T-helper 17 cell (primary cell): ENCODE data around the gene CUBN. TPM values are rescaled to one million over a fixed set of nuclear protein-coding genes. Genes with fewer than 3 reads are reported as not detected.
"Not testable (repeated sequence)": the region's sequence is repeated elsewhere in the genome, so short reads cannot be mapped to it uniquely, and the experiment has no call there.

ENCODE experiments used
- ATAC-seq: fragments of 150-1000 bp; cut with Tn5 transposase; 2 replicates; pipeline ENCODE4 v1.10.0; 2021; ENCODE audit warnings: mild to moderate bottlenecking, moderate library complexity
- DNase-seq, 3 donors: peaks; one replicate each; pipeline versions ENCODE4 v3.0.0 to v3.0.0-alpha.2; 2020 to 2021
- H3K9me3 ChIP-seq: one replicate; pipeline ENCODE4 v1.7.0; 2013; ENCODE audit warnings: low read length, mild to moderate bottlenecking; ENCODE audit not compliant: control insufficient read depth, poor library complexity, severe bottlenecking
- H3K27ac Mint-ChIP-seq: one replicate; pipeline ENCODE4 v1.8.0; 2022; ENCODE audit warnings: mild to moderate bottlenecking, moderate library complexity, mixed read lengths
- H3K27me3 Mint-ChIP-seq: one replicate; pipeline ENCODE4 v1.8.0; 2022; ENCODE audit warnings: mixed read lengths
- H3K36me3 Mint-ChIP-seq: one replicate; pipeline ENCODE4 v1.8.0; 2022; ENCODE audit warnings: low read depth, mixed read lengths
- H3K4me1 Mint-ChIP-seq: one replicate; pipeline ENCODE4 v1.8.0; 2022; ENCODE audit warnings: mild to moderate bottlenecking, mixed read lengths
- H3K4me3 Mint-ChIP-seq: one replicate; pipeline ENCODE4 v1.8.0; 2022; ENCODE audit warnings: mild to moderate bottlenecking, moderate library complexity, mixed read lengths
- total RNA-seq, 4 donors: library from RNA in 2 of 4; stranded (reverse) in 2 of 4; gene quantifications; one replicate each; pipeline ENCODE4 v1.2.3 and lab custom pipeline; 2022 to 2026

CUBN gene
- total RNA-seq, 2 donors from 2014 or later: 3.1 to 5.3 TPM

DNA sequence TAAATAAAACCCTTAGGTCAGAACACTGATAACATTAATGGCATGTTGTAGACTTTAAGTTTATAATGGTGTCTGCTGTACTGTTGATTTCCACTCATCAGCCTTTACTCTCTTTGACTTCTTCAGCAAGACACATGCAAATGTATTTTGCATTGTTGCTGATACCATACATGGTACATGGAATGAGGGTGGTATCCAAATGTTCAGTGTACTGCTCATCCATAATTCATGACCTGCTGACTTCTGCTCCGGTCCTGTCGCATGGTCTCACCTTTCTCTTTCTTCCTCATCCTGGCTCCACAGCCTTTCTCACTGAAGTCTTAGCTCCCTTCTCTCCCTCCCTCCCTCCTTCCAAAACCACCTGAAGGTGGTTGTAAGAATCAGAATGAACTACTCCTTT lies 4.7 kb upstream of the CUBN start:
- H3K9me3 ChIP-seq: no peaks in the 10 kb centered on the region
- ATAC-seq (no peak), DNase-seq (no peak)
- H3K4me3 Mint-ChIP-seq: no peak overlapping the region
- no peaks in the 10 kb centered on the region for H3K36me3 Mint-ChIP-seq
- H3K4me1 Mint-ChIP-seq: peaks cover 4% of the 10 kb centered on the region
- peaks cover 12% of the 10 kb centered on the region for H3K27me3 Mint-ChIP-seq
- H3K27ac Mint-ChIP-seq: no peak overlapping the region

DNA sequence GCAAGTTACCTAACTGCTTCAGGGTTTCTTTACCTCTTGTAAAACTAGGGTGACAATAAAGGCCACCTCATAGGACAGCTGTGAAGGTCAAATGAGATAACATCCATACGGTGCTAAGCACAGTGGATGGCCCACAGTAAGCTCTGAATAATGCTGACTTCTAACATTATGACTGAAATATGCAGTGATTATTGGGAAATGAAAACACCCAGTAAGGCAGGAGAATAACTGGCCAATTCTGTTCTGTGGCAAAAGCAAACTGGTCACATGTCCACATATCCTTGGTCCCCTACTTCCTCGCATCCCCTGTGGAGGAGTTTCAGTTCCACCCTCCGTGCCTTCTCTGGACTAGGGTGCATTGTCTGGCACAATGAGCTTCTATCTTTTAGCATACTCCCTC lies 1.4 kb downstream of the CUBN start:
- H3K4me1 Mint-ChIP-seq: peaks cover 6% of the 10 kb centered on the region
- H3K27ac Mint-ChIP-seq: peak overlapping the region; percentile 79
- ATAC-seq: no peak
- H3K9me3 ChIP-seq: no peaks in the 10 kb centered on the region
- no peaks in the 10 kb centered on the region for H3K36me3 Mint-ChIP-seq
- no peak for DNase-seq
- H3K4me3 Mint-ChIP-seq: no peak overlapping the region
- H3K27me3 Mint-ChIP-seq: peaks cover 8% of the 10 kb centered on the region

DNA sequence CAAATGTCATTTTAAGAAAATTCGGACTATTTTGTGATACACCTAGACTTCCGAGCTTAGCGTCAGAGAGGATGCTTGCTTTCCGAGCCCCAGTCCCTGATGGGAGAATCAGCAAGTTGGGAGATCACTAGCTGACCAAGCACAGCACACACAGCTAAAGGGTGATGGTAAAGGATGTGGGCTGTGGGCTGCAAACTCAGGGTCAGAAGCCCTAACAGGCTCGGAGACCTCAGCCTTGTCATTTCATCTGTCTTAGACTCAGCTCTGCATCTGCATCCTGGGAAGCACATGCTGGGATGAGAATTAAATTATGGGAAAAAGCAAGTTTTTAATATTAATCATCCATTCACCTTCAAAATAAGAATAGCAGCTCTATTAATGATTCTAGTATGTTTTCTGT lies 3.3 kb downstream of the CUBN start:
- H3K9me3 ChIP-seq: no peaks in the 10 kb centered on the region
- no peak for ATAC-seq
- no peak for DNase-seq
- Mint-ChIP-seq H3K27ac (peak overlapping the region; percentile 79), H3K27me3 (no peaks in the 10 kb centered on the region), H3K36me3 (peaks cover 2% of the 10 kb centered on the region), H3K4me1 (peaks cover 6% of the 10 kb centered on the region), H3K4me3 (no peak overlapping the region)

DNA sequence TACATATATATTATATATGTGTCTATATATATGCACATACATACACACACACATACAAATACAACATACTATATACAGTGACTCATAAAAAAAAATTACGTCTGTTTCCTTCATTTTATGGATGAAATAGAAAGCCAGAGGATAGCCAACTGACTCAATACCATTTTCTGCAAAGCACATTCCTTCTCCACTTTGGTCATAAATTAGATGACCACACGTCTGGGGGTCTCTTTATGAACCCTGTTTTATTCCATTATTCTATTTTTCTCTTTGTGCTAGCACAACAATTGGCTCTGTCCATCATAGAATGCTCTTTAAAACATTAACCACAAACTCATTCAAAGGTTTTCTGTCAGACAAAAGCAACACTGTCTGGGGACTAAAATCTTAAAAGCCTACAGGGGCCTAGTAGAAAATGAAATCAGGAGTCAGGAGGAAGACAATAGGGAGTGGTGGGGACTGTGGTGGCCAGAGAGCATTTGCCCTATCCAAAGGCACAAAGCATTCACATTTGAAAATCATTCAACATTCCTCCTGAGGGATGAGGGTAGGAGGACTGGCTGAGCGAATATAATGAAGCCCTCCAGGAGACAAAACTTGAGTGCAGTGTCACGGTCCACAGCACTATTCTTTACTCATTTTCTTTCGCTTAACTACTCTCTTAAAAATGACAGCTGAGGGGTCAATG lies 4.3 kb downstream of the CUBN start:
- Mint-ChIP-seq H3K4me1 (peaks cover 6% of the 10 kb centered on the region), H3K36me3 (peaks cover 6% of the 10 kb centered on the region), H3K27ac (peak overlapping the region; percentile 10), H3K4me3 (no peak overlapping the region), H3K27me3 (no peaks in the 10 kb centered on the region)
- no peaks in the 10 kb centered on the region for H3K9me3 ChIP-seq
- no peak for DNase-seq
- ATAC-seq: no peak

DNA sequence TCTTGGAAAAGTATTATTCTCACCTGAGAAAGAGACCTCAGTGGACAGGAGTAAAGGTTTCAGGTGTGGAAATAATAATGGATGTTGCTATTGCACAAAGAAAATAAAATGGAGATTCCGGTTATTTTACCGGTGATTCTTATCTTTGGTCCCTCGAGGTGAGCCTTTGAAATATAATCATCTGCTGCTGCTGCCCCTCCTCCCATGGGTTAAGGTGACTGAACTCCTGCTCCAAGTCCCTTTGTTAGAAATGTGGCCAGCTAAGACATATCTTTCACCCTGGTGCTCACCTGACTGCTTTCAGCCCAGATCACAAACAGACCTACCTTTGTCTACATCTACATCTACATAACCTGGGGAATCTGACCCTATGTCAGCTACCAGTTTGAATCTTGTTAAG lies 5.7 kb downstream of the CUBN start:
- no peak for ATAC-seq
- no peak overlapping the region for H3K4me3 Mint-ChIP-seq

DNA sequence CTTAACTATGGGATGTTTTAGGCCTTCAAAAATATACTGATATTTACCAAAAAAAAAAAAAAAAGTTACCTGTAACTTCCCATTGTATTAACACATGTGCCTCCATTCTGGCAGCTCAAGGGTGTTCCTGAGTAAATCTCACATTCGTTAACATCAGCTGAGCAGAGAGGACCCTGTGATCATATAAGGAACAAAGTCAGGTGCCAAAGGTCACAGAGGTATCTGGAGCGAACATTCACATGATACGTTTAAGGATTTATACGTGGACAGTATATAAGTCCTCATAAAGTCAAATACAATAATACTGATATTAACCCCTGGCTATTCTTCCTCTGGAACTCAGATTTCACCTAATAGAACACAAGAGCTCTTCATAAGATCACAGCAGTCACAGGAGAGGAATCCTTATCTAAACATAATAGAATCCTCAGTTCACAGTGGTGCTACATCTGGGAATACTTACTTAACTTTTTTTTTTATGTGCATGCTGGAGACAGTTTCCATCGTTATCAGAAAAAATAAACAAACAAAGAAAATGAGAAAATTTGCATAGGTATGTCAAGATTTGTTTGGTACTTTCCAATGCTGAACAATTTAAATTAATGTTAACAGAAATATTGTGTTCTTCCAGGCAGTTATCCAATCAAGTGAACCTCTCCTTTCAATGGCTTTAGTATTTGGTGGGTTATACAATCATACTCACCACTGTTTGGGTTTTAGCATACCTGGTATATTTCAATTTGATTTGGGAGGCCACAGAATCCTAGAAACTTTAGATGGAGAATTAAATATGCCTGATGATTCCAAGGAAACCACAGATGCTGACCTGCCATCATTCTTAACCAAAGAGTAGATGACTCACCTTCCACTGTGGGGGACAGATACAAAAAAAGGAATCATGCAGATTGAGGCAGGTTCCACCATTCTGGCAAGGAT lies 6.6 kb downstream of the CUBN start:
- H3K4me3 Mint-ChIP-seq: no peak overlapping the region
- DNase-seq (no peak), ATAC-seq (no peak)
- H3K36me3 Mint-ChIP-seq: peaks cover 6% of the 10 kb centered on the region
- peaks cover 9% of the 10 kb centered on the region for H3K4me1 Mint-ChIP-seq
- peak overlapping the region; percentile 14 for H3K27ac Mint-ChIP-seq
- H3K9me3 ChIP-seq: no peaks in the 10 kb centered on the region
- no peaks in the 10 kb centered on the region for H3K27me3 Mint-ChIP-seq

More for the DNA sequence above, 5.7 kb downstream of the CUBN start:
- Mint-ChIP-seq H3K4me1 (peaks cover 9% of the 10 kb centered on the region), H3K27ac (peak overlapping the region; percentile 51), H3K36me3 (peaks cover 6% of the 10 kb centered on the region), H3K27me3 (no peaks in the 10 kb centered on the region)
- no peaks in the 10 kb centered on the region for H3K9me3 ChIP-seq
- DNase-seq: no peak

DNA sequence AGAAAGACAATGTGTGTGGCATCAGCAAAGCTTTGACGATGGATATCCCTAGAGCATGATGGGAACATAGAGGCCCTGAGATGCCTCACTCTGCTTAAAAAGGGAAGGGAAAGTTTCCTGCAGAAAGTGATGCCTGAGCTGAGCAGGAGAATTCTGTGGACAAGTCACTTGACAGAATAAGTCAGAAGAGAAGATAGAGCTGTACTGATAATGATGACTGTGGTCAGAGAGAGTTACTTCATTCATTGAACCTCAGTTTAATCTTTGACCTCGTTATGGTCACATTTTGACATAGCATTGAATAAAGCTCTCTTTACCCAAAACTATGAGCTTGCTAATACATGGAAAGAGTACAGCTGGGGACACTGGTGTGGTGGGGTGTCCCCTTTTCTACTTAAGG lies 7.6 kb downstream of the CUBN start:
- H3K36me3 Mint-ChIP-seq: peaks cover 6% of the 10 kb centered on the region
- DNase-seq (no peak), ATAC-seq (no peak)
- peak overlapping the region; percentile 14 for H3K27ac Mint-ChIP-seq
- H3K4me3 Mint-ChIP-seq: no peak overlapping the region
- H3K4me1 Mint-ChIP-seq: peaks cover 8% of the 10 kb centered on the region
- H3K9me3 ChIP-seq: no peaks in the 10 kb centered on the region
- no peaks in the 10 kb centered on the region for H3K27me3 Mint-ChIP-seq

DNA sequence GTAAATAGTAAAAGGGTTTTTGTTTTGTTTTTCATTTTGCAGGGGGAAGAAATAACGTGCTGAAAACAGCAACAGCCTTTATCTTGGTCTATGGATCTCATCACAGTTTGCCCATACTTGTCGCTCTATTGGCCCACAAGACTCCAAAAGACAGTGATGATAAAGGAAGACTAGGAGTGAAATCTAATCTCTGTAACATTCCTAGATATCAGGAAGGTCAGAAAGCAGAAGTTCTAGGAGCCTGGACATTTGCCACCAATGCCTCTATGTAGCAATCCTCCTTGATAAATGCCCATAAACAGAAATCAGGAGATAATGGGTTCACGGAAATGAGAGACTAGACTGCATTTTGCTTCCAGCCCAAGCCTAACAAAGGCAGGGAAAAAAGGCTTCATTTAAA lies 8.9 kb downstream of the CUBN start:
- peaks cover 9% of the 10 kb centered on the region for H3K36me3 Mint-ChIP-seq
- no peaks in the 10 kb centered on the region for H3K9me3 ChIP-seq
- no peaks in the 10 kb centered on the region for H3K27me3 Mint-ChIP-seq
- peaks cover 2% of the 10 kb centered on the region for H3K4me1 Mint-ChIP-seq
- peak overlapping the region; percentile 6 for H3K27ac Mint-ChIP-seq
- no peak for DNase-seq
- no peak for ATAC-seq
- no peak overlapping the region for H3K4me3 Mint-ChIP-seq

DNA sequence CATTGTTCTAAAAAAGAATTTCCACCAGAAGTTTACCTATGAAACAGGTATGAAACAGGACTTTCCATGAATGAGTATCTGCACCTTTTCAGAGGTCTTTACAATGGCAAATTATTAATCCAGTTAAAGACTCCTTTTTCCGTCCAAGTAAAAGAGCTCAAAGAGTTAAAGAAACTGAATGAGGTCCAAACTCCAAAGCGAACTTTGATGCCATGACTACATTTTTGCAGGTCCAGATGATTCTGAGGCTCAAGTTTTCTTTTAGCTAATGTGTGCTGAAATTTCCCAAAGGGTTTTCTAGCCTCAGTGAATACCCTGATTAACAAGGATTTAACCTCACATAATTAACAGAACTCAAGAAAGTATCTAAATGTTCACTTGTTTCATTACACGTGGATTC lies 9.8 kb downstream of the CUBN start:
- H3K27me3 Mint-ChIP-seq: no peaks in the 10 kb centered on the region
- H3K27ac Mint-ChIP-seq: no peak overlapping the region
- ATAC-seq: no peak
- H3K9me3 ChIP-seq: no peaks in the 10 kb centered on the region
- H3K4me3 Mint-ChIP-seq: no peak overlapping the region
- peaks cover 9% of the 10 kb centered on the region for H3K36me3 Mint-ChIP-seq
- DNase-seq: no peak
- peaks cover 6% of the 10 kb centered on the region for H3K4me1 Mint-ChIP-seq

DNA sequence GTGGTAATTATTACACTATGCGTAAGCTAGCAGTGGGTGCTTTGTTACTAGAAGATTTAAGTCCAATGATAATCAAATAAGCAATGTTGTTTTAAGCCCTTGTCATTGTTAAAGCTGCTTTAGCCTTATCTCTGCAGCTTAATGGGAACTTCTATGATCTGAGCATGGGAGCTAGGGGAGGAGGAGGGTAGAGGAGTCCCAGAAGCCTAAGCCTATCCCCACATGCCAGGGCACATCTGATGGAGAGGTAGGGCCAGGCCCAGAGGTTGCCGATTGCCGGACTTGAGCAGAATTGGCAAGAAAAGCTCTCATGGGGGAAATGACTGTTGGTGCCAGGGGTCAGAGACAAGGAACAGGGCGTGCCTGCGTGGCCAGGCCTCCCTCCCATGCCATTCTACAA lies 13.4 kb downstream of the CUBN start:
- Mint-ChIP-seq H3K4me1 (peaks cover 6% of the 10 kb centered on the region), H3K27me3 (no peaks in the 10 kb centered on the region), H3K36me3 (peaks cover 7% of the 10 kb centered on the region), H3K27ac (no peak overlapping the region), H3K4me3 (no peak overlapping the region)
- no peak for DNase-seq
- H3K9me3 ChIP-seq: no peaks in the 10 kb centered on the region
- ATAC-seq: no peak

DNA sequence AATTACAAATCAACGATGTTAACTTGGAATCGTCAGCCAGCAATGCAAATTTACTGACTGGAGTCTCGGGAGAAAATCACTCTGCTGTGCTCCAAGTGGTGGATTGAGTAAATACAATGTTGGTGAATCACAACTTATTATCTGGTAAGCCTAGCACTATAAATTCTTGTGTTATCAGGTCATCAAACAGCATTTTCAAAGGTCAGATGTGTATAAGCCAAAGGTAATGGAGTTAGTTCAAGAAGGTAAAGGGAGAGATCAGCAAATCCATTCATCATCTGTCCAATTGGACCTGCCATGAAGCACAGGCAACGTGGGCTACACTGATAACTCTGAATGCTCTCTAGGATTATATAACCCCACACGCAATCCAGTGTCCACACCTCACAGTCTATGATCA lies 13.9 kb downstream of the CUBN start:
- no peaks in the 10 kb centered on the region for H3K9me3 ChIP-seq
- H3K4me3 Mint-ChIP-seq: no peak overlapping the region
- H3K27ac Mint-ChIP-seq: no peak overlapping the region
- ATAC-seq (no peak), DNase-seq (no peak)
- H3K36me3 Mint-ChIP-seq: peaks cover 6% of the 10 kb centered on the region
- H3K4me1 Mint-ChIP-seq: peaks cover 6% of the 10 kb centered on the region
- no peaks in the 10 kb centered on the region for H3K27me3 Mint-ChIP-seq

DNA sequence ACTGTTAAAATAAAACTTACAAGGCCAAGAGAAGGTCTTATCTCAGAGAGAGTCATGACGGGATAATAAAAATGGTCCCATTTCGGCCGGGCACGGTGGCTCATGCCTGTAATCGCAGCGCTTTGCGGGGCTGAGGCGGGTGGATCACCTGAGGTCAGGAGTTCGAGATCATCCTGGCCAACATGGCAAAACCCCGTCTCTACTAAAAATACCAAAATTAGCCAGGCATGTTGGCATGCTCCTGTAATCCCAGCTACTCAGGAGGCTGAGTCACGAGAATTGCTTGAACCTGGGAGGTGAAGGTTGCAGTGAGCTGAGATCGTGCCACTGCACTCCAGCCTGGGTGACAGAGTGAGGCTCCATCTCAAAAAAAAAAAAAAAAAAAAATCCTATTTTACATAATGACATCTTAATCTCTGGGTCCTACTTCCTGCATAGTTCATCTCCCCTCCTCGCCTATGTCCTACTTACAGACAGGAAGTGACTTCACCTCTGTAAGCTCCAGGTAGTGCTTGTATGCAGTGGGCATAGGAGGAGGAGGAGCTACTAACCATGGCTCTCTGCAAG lies 14.7 kb downstream of the CUBN start:
- H3K9me3 ChIP-seq, DNase-seq, H3K27ac Mint-ChIP-seq, H3K36me3 Mint-ChIP-seq, H3K4me3 Mint-ChIP-seq, H3K4me1 Mint-ChIP-seq, H3K27me3 Mint-ChIP-seq: not testable (repeated sequence)
- peak; percentile 88 for ATAC-seq

DNA sequence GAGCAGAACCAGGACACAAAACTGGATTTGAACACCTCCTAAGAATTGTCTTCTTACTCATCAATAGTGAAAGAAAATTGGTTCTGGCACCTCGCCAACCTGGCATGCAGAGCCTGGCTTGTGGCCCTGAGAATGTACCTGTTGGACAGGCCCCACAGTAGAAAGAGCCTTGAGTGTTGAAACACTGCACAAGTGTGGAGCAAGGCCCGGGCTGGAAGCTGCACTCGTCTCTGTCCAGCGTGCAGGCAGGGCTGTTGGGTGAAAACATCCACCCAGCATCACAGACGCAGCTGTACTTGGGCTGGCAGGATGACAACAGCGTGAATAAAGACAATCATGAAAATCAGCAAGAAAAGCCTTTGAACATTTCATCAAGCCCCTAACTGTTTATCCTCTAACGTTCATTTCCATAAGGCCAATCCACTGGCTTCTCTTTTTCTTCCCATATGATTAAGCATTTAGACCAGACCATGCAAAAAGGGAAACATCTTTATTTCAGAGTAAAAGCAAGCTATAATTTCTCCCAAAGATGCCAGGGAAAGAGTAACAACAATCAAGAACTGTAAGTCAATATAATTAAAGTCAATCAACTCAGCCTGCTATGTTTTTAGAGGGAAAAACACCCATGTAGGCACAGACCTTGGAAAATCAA lies 15.6 kb downstream of the CUBN start:
- DNase-seq: no peak
- Mint-ChIP-seq H3K36me3 (peaks cover 3% of the 10 kb centered on the region), H3K27ac (no peak overlapping the region)

More for the DNA sequence above, 15.6 kb downstream of the CUBN start:
- no peaks in the 10 kb centered on the region for H3K27me3 Mint-ChIP-seq
- no peak for ATAC-seq
- no peak overlapping the region for H3K4me3 Mint-ChIP-seq
- no peaks in the 10 kb centered on the region for H3K9me3 ChIP-seq
- peaks cover 4% of the 10 kb centered on the region for H3K4me1 Mint-ChIP-seq
